ENCODE measurements around the gene PRF1. TPM values are rescaled to one million over a fixed set of nuclear protein-coding genes. Genes with fewer than 3 reads are reported as not detected.

Gene PRF1
- total and polyA plus RNA-seq, 8 donors: under 0.01 to 11.0 (median 1.4) TPM; not detected in 1

GRCh38 chr10:70551466-70551865 is 51.1 kb downstream of the PRF1 start:
- H3K27me3 ChIP-seq: no peaks in the 10 kb centered on the region
- H3K9me3 ChIP-seq: no peaks in the 10 kb centered on the region
- peaks cover 0 to 18% (median 3%) of the 10 kb centered on the region in 4 donors for H3K4me1 ChIP-seq
- peak in 1 of 2 donors; percentile 65 for DNase-seq
- intact Hi-C loops (cut with DNase I; ENCODE audit: low total_unique reads): loop anchor here (5.0 kb wide), 1 partner anchor 206 kb away; no protein-coding TSS in a partner anchor
- no peak overlapping the region for H3K4me3 ChIP-seq
- H3K36me3 ChIP-seq: peaks cover 0 to 31% (median 8%) of the 10 kb centered on the region in 4 donors
- peak overlapping the region in 3 of 5 donors; percentile 4 to 78 (median 24) for H3K27ac ChIP-seq
- 38 to 67% (median 54%) methylated on average over 1 to 2 of the region's 2 CpGs for WGBS, 5 donors
- no peak for TF ChIP-seq EP300 (IDR thresholded peaks at IDR 0.05)
- TF ChIP-seq POLR2A (IDR thresholded peaks at IDR 0.05): no peak
- no peak for TF ChIP-seq POLR2AphosphoS5 (IDR thresholded peaks at IDR 0.05)
- no peak for TF ChIP-seq CTCF (IDR thresholded peaks at IDR 0.05)

GRCh38 chr10:70550459-70550858 is 52.1 kb downstream of the PRF1 start:
- TF ChIP-seq POLR2A (IDR thresholded peaks at IDR 0.05) (no peak), CTCF (IDR thresholded peaks at IDR 0.05) (no peak), POLR2AphosphoS5 (IDR thresholded peaks at IDR 0.05) (no peak), EP300 (IDR thresholded peaks at IDR 0.05) (no peak)
- intact Hi-C loops (cut with DNase I; ENCODE audit: low total_unique reads): loop anchor here (5.0 kb wide), 1 partner anchor 207 kb away; no protein-coding TSS in a partner anchor
- Histone ChIP-seq H3K27me3 (no peaks in the 10 kb centered on the region), H3K4me3 (no peak overlapping the region), H3K27ac (peak overlapping the region in 1 of 5 donors; percentile 78), H3K9me3 (no peaks in the 10 kb centered on the region), H3K4me1 (peaks cover 0 to 21% (median 3%) of the 10 kb centered on the region in 4 donors), H3K36me3 (peaks cover 0 to 24% (median 8%) of the 10 kb centered on the region in 4 donors)
- WGBS, 5 donors: 67 to 82% (median 77%) methylated on average over 6 of the region's 6 CpGs
- DNase-seq: no peak

- intact Hi-C loops (cut with DNase I; ENCODE audit: low total_unique reads): loop anchor here (5.0 to 10.0 kb wide), 2 partner anchors 207 to 325 kb away; no protein-coding TSS in a partner anchor
- Histone ChIP-seq H3K9me3 (no peaks in the 10 kb centered on the region), H3K36me3 (peaks cover 0 to 21% (median 8%) of the 10 kb centered on the region in 4 donors), H3K27ac (peak overlapping the region in 1 of 5 donors; percentile 2), H3K4me1 (peaks cover 0 to 21% (median 3%) of the 10 kb centered on the region in 4 donors), H3K27me3 (no peaks in the 10 kb centered on the region), H3K4me3 (no peak overlapping the region)
- TF ChIP-seq POLR2AphosphoS5 (IDR thresholded peaks at IDR 0.05) (no peak), CTCF (IDR thresholded peaks at IDR 0.05) (peak in 5 of 7 experiments; percentile 82 to 91 (median 90)), EP300 (IDR thresholded peaks at IDR 0.05) (no peak)
- DNase-seq: peak; percentile 77 to 87
- WGBS, 5 donors: 68 to 87% (median 81%) methylated on average over 3 of the region's 3 CpGs
These were observed 52.5 kb downstream of the PRF1 start for GRCh38 chr10:70549962-70550458.

- WGBS, 5 donors: 79 to 83% (median 83%) methylated on average over 11 to 12 of the region's 12 CpGs
- peaks cover 0 to 21% (median 3%) of the 10 kb centered on the region in 4 donors for H3K4me1 ChIP-seq
- H3K27me3 ChIP-seq: no peaks in the 10 kb centered on the region
- H3K27ac ChIP-seq: no peak overlapping the region
- intact Hi-C loops (cut with DNase I; ENCODE audit: low total_unique reads): loop anchor here (10.0 kb wide), 1 partner anchor 325 kb away; no protein-coding TSS in a partner anchor
- no peaks in the 10 kb centered on the region for H3K9me3 ChIP-seq
- peaks cover 0 to 21% (median 9%) of the 10 kb centered on the region in 4 donors for H3K36me3 ChIP-seq
- DNase-seq: no peak
- TF ChIP-seq POLR2A (IDR thresholded peaks at IDR 0.05): no peak
- TF ChIP-seq EP300 (IDR thresholded peaks at IDR 0.05): no peak
- no peak for TF ChIP-seq CTCF (IDR thresholded peaks at IDR 0.05)
- TF ChIP-seq POLR2AphosphoS5 (IDR thresholded peaks at IDR 0.05): no peak
- no peak overlapping the region for H3K4me3 ChIP-seq
These were observed 53.1 kb downstream of the PRF1 start for GRCh38 chr10:70549351-70549961.

Other genes starting within 250 kb of the PRF1 start
- 10 to 100 TPM in 1 of 5 donors, 1 to 10 TPM in 3, under 1 TPM in 1; 0.29 to 47.8 (median 2.3) TPM for gene LRRC20, start 220.1 kb downstream of the PRF1 start, total RNA-seq
- 1 to 10 TPM; 3.3 to 6.1 (median 4.0) TPM for gene LRRC20, start 220.1 kb downstream of the PRF1 start, polyA plus RNA-seq
- gene EIF4EBP2, start 198.6 kb downstream of the PRF1 start, total RNA-seq: 10 to 100 TPM; 24.0 to 74.7 (median 64.3) TPM
- 10 to 100 TPM; 18.9 to 43.2 (median 32.4) TPM for gene EIF4EBP2, start 198.6 kb downstream of the PRF1 start, polyA plus RNA-seq
- not detected for gene NODAL, start 161.1 kb downstream of the PRF1 start, total RNA-seq
- gene NODAL, start 161.1 kb downstream of the PRF1 start, polyA plus RNA-seq: not detected
- 10 to 100 TPM in 2 of 5 donors, 1 to 10 TPM in 3; 3.6 to 25.1 (median 8.1) TPM for gene PALD1, start 124.0 kb downstream of the PRF1 start, total RNA-seq
- 1 to 10 TPM; 2.4 to 3.0 (median 2.7) TPM for gene PALD1, start 124.0 kb downstream of the PRF1 start, polyA plus RNA-seq
- 1 to 10 TPM in 3 of 5 donors, not detected in 2; 7.0 to 9.4 (median 7.3) TPM for gene ADAMTS14, start 69.8 kb upstream of the PRF1 start, total RNA-seq
- gene ADAMTS14, start 69.8 kb upstream of the PRF1 start, polyA plus RNA-seq: under 1 TPM; 0.33 to 0.92 (median 0.62) TPM
- not detected for gene TBATA, start 182.6 kb upstream of the PRF1 start, total RNA-seq
- gene TBATA, start 182.6 kb upstream of the PRF1 start, polyA plus RNA-seq: not detected
- gene SGPL1, start 213.2 kb upstream of the PRF1 start, total RNA-seq: 10 to 100 TPM in 4 of 5 donors, 1 to 10 TPM in 1; 1.2 to 65.5 (median 32.5) TPM
- 1 to 10 TPM; 3.7 to 7.6 (median 6.0) TPM for gene SGPL1, start 213.2 kb upstream of the PRF1 start, polyA plus RNA-seq